HPDE6-E6E7 (cell line): Measurements from ENCODE around the gene PLEKHA6.

Source experiments
- DNase-seq: peaks from one replicate; pipeline ENCODE4 v3.0.0; 2011; ENCODE audit warnings: missing footprints; ENCODE audit errors: extremely low spot score

Gene PLEKHA6

GRCh38 chr1:204192046-204192445 lies 167.7 kb downstream of the PLEKHA6 start:
- no peak for DNase-seq

DNA sequence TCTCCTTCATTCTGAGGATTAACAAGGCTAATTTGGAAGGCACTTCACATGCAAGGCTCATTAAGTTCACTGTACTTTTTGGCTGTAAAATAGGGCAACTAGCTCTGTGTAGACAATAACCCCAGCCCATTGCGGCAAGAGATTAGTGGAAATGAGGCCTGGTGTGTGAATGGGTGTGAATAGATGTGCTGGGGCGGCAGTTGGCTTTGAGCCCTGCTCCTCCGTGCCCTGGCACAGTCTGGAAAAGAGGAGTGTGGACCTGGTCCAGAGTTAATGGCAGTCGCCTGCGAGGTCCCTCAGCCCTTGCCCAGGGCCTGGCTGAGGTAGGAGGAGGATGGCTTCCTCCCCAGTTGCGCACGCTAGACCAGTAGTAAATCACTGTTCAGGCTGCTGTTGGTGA lies 168.3 kb downstream of the PLEKHA6 start:
- no peak for DNase-seq

- no peak for DNase-seq
Observed at GRCh38 chr1:204190212-204191211, 169.2 kb downstream of the PLEKHA6 start.

DNA sequence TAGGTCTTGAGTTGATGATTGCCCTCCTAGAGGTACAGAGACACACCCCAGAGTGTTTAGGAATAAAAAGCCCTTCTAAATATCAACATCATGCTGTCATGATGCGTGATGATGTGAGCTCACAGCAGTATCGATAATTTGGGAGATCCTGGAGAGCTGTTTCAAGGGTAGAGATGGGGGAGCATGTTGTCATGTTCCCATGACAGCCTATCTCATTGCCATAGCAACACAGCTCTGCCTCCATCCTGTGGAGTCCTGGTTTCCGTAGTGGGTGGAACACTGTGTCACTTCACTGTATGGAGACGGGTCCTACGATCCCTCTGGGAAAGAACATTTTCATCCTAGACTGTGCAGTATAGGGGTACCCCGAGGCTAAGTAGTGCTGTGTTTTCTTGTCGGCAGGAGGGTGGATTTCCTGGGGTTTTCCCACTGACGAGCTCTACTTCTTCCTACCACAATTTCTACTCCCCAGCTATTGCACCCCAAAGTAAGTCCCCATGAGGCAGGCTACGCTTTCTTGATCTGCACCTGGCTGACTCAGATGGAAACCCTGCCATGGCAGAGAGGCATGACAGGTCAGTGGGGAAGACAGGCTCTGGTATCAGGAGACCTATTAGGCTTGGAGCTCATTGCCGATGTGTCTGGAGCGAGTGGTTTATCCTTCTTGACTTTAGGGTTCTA lies 170.6 kb downstream of the PLEKHA6 start:
- DNase-seq = no peak

DNA sequence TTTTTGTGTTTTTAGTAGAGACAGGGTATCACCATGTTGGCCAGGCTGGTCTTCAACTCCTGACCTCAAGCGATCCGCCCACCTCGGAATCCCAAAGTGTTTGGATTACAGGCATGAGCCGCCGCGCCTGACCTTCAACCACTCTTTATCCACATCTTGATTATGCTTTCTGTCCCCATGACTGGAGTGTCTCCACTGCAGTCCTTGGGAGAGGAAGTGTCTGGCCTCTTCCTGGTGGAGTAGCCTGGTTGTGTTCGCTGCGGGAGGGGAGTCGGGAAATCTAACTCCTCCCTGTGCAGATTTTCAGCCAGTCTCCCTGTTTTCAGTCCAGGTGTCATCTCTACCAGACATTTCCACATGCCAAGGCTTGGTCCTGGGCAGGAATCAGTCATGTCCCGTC lies 173.1 kb downstream of the PLEKHA6 start:
- no peak for DNase-seq

DNA sequence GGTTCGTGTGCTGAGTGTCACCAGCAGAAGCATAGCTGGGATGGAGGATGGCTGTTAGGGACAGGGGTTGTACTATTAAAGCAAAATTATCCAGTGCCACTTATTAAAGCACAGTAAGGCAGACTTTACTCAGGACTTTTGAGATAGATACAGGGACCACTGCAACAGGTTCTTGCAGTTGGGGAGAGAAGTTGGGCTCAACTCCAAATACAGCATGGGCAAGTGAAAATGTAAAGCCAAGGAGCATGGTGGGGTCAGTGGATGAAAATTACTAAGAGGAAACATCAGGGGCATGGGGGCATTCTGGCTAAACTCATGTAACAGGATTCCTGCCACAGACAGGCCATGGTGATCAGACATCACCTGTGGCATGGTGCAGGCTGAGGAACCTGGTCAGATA lies 178.6 kb downstream of the PLEKHA6 start:
- DNase-seq = no peak

DNA sequence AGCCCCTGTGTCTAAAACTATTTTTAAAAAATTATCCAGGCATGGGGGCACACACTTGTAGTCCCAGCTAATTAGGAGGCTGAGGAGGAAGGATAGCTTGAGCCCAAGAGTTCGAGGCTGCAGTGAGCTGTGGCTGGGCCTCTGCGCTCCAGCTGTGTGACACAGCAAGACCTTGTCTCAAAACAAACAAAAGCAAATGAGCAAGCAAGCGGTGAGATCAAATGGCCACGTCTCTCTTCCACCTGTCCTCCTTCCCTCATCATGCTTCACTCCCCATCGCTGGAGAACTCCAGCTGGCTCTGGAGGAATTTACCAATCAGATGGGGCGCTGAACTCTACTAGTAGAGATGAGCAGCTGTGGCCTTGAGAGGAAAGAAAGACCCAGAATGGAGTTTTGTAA lies 179.6 kb downstream of the PLEKHA6 start:
- DNase-seq = no peak

DNA sequence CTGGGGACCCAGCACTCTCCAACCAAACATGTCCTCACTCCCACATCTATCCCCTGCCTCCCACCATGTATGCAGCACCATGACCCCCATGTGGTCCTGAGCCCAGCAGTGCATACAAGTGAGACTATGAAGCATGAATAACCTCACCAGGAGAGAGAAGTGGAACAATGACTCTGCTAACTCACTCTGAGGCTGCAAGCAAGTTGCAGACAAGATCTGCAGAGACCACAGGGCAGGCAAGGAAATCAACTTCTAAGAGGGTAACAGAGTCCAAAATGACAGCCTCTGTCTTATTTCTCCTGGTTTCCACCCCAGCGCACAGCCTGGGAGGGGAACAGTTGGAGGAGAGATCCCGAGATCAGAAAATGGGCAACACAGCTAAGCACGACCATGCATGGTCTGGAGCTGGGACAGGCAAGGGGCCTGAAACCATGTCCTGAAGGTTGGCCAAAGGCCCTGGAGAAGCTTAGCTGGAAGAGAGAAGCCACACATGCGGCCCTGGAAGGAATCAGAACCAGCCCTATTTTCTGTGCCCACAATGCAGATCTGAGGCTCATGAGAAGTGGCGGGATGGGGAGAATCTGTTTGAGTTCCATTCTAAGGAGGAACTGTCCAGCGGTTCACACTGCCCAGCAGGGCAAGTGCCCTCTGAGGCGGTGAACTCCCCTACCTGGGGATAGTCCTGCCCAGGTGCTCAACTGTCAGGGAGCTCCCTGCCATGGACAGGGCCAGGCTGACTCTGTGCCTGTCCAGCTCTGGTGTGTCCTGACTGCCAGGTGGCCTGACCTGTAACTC lies 181.0 kb downstream of the PLEKHA6 start:
- no peak for DNase-seq

GRCh38 chr1:204177133-204177532 lies 182.6 kb downstream of the PLEKHA6 start:
- no peak for DNase-seq

GRCh38 chr1:204176049-204176448 lies 183.7 kb downstream of the PLEKHA6 start:
- no peak for DNase-seq

- DNase-seq = no peak
Observed at GRCh38 chr1:204174958-204175357, 184.8 kb downstream of the PLEKHA6 start.

- no peak for DNase-seq
Observed at GRCh38 chr1:204172404-204173029, 187.2 kb downstream of the PLEKHA6 start.

DNA sequence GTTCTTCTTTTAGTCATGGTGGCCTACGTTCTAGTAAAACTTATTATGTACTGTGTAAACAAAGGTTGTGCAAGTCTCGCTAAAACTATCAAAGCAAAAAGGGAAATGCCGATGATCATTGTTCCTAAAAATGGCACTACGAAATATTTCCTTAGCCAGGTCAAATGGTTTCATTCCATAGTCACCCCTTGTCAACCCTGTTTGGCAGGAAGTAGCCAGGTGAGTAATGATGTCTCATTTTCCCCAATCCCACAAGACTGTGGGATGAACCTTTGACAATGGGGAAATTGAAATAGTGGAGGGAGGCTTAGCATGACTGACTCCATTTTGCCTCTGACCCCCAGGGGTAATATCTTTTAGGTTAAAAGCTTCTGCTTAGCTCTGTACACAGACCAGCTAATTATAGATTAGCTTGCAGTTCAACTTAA lies 188.0 kb downstream of the PLEKHA6 start:
- DNase-seq = peak; percentile 88

GRCh38 chr1:204170494-204171155 lies 189.1 kb downstream of the PLEKHA6 start:
- no peak for DNase-seq

GRCh38 chr1:204169858-204170257 lies 189.9 kb downstream of the PLEKHA6 start:
- DNase-seq = no peak
